ENCODE results near the gene ANKRD27. TPM values are rescaled to one million over a fixed set of nuclear protein-coding genes. Genes with fewer than 3 reads are reported as not detected.
A peak's percentile ranks its signal among the peaks of the same experiment; 100 is the strongest.

The ANKRD27 gene
- total and polyA plus RNA-seq, 2 donors (not counting 1 experiment from before 2014, with no cell fraction given), result 12.9 to 43.8 TPM

GRCh38 chr19:32674153-32674930 is 638 bp downstream of the ANKRD27 start:
- peak overlapping the region; percentile 84 for H2AFZ ChIP-seq (ENCODE audit: insufficient read depth, low read depth, low read length, poor library complexity, severe bottlenecking)

More at GRCh38 chr19:32674153-32674930, 638 bp downstream of the ANKRD27 start:
- Histone ChIP-seq H3K9me3 (ENCODE audit: control extremely low read depth in 1 of 3, control insufficient read depth in 2 of 3, insufficient read depth in 1 of 3, low read length in 2 of 3) (peaks cover 0 to 13% (median 0%) of the 10 kb centered on the region in 3 donors), H3K4me2 (replicated peaks; ENCODE audit: low read depth, low read length, poor library complexity, severe bottlenecking) (peak overlapping the region; percentile 94), H3K36me3 (replicated peaks in 1 of 2; ENCODE audit: control extremely low read depth in 1 of 2, control insufficient read depth in 1 of 2, extremely low read depth in 1 of 2, insufficient read depth in 2 of 2, low read length in 1 of 2) (no peaks in the 10 kb centered on the region), H3K4me1 (ENCODE audit: control insufficient read depth in 2 of 2, insufficient read depth in 2 of 2, low read length in 2 of 2) (peaks cover 25 to 34% of the 10 kb centered on the region in 2 donors), H3K79me2 (ENCODE audit: control insufficient read depth, insufficient read depth, low read length) (peaks cover 52% of the 10 kb centered on the region), H4K20me1 (ENCODE audit: control insufficient read depth, insufficient read depth, low read length, poor library complexity, severe bottlenecking) (peaks cover 37% of the 10 kb centered on the region), H3K9ac (ENCODE audit: low read length) (peak overlapping the region; percentile 68), H3K27ac (ENCODE audit: low read length in 2 of 2) (peak overlapping the region in 1 of 2 donors; percentile 45), H3K27me3 (replicated peaks in 1 of 4; ENCODE audit: control extremely low read depth in 1 of 4, control insufficient read depth in 3 of 4, insufficient read depth in 4 of 4, low read length in 3 of 4) (peaks cover 0 to 28% (median 7%) of the 10 kb centered on the region in 4 experiments), H3K4me3 (ENCODE audit: control extremely low read depth in 1 of 5, extremely low read depth in 1 of 5, insufficient read depth in 1 of 5, low read depth in 2 of 5, low read length in 4 of 5) (peak overlapping the region; percentile 48 to 90 (median 70))
- Mint-ChIP-seq H3K27me3 (peaks cover 8% of the 10 kb centered on the region), H3K4me3 (peak overlapping the region; percentile 91), H3K9me3 (ENCODE audit: insufficient read depth) (no peaks in the 10 kb centered on the region), H3K27ac (peak overlapping the region; percentile 83), H3K4me1 (peaks cover 44% of the 10 kb centered on the region)
- ChIA-PET CTCF (interaction anchor here (2.0 kb wide), 1 partner anchor 17 kb away, joined by 7 read pairs; the partner anchor contains the start of gene NUDT19), POLR2A (interaction anchor here (1.1 to 3.0 kb wide), 3 partner anchors 9 to 269 kb away, joined by 4 to 16 read pairs (median 5); partner anchors contain the start of genes DPY19L3 and NUDT19)
- intact Hi-C loops (cut with micrococcal nuclease), result loop anchor here (2.0 to 10.0 kb wide), 2 partner anchors 270 to 410 kb away; partner anchors contain the start of genes DPY19L3 and GPATCH1
- ATAC-seq (ENCODE audit: low read depth) (no peak), DNase-seq (no peak)
- 1% methylated on average over 64 of the region's 67 CpGs for WGBS (ENCODE audit: insufficient coverage)
- TF ChIP-seq EZH2 (IDR thresholded peaks at IDR 0.05; ENCODE audit: borderline replicate concordance, insufficient read depth, low read depth, low read length, poor library complexity, severe bottlenecking), result no peak
- TF ChIP-seq, protein P1, sequence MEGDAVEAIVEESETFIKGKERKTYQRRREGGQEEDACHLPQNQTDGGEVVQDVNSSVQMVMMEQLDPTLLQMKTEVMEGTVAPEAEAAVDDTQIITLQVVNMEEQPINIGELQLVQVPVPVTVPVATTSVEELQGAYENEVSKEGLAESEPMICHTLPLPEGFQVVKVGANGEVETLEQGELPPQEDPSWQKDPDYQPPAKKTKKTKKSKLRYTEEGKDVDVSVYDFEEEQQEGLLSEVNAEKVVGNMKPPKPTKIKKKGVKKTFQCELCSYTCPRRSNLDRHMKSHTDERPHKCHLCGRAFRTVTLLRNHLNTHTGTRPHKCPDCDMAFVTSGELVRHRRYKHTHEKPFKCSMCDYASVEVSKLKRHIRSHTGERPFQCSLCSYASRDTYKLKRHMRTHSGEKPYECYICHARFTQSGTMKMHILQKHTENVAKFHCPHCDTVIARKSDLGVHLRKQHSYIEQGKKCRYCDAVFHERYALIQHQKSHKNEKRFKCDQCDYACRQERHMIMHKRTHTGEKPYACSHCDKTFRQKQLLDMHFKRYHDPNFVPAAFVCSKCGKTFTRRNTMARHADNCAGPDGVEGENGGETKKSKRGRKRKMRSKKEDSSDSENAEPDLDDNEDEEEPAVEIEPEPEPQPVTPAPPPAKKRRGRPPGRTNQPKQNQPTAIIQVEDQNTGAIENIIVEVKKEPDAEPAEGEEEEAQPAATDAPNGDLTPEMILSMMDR (IDR thresholded peaks at IDR 0.05), result no peak
